Naive thymus-derived CD8-positive, alpha-beta T cell (primary cell): ENCODE measurements around the gene STRN3. TPM values are rescaled to one million over a fixed set of nuclear protein-coding genes. Genes with fewer than 3 reads are reported as not detected.
"Not testable (repeated sequence)": the region's sequence is repeated elsewhere in the genome, so short reads cannot be mapped to it uniquely, and the experiment has no call there.

Experiments used
- ATAC-seq, 2 donors: fragments of 150-1000 bp; cut with Tn5 transposase in 1 of 2; sonication (Bioruptor Pico), chemical (Tn5 transposase) in 1 of 2; 1 replicate in 1 of 2; 2 replicates in 1 of 2; pipeline ENCODE4 v1.10.0; 2021; ENCODE audit warnings: mild to moderate bottlenecking in 2 of 2, moderate library complexity in 2 of 2
- POLR2A ChIA-PET: fragments of 350-600 bp; sonication (Branson Sonifier 250); formaldehyde crosslinking; loops from one replicate; lab custom pipeline; 2021; ENCODE audit warnings: antibody characterized with exemption; lab: Charles Lee
- DNase-seq, 10 donors: peaks; one replicate each; pipeline versions ENCODE4 v3.0.0 to v3.0.0-alpha.2; 2020 to 2022
- H3K27ac Mint-ChIP-seq, 10 donors: one replicate each; pipeline ENCODE4 v1.8.0; 2020 to 2022; ENCODE audit warnings: mild to moderate bottlenecking in 10 of 10, mixed read lengths in 10 of 10, moderate library complexity in 4 of 10, inconsistent platforms in 1 of 10
- H3K27me3 Mint-ChIP-seq, 5 donors: one replicate each; pipeline ENCODE4 v1.8.0; 2021 to 2022; ENCODE audit warnings: mixed read lengths in 5 of 5
- H3K36me3 Mint-ChIP-seq, 3 donors: one replicate each; pipeline ENCODE4 v1.8.0; 2020 to 2022; ENCODE audit warnings: mixed read lengths in 3 of 3, mild to moderate bottlenecking in 2 of 3, inconsistent platforms in 1 of 3
- H3K4me1 Mint-ChIP-seq, 4 donors: one replicate each; pipeline ENCODE4 v1.8.0; 2021 to 2022; ENCODE audit warnings: mixed read lengths in 4 of 4
- H3K4me3 Mint-ChIP-seq, 10 donors: one replicate each; pipeline ENCODE4 v1.8.0; 2020 to 2022; ENCODE audit warnings: mild to moderate bottlenecking in 10 of 10, mixed read lengths in 10 of 10, moderate library complexity in 6 of 10, inconsistent platforms in 1 of 10
- H3K9me3 Mint-ChIP-seq, 9 donors: one replicate each; pipeline ENCODE4 v1.8.0; 2020 to 2022; ENCODE audit warnings: mixed read lengths in 9 of 9, mild to moderate bottlenecking in 3 of 9, inconsistent platforms in 1 of 9, moderate library complexity in 1 of 9
- polyA plus RNA-seq, 3 donors: library from polyadenylated mRNA; unstranded; fragments of 300-500 nt; fragmentation: Illumina TruSeq; gene quantifications; one replicate each; pipeline ENCODE4 v1.2.3, GENCODE V29; 2021
- total RNA-seq, 8 experiments: library from RNA in 2 of 8; stranded (reverse) in 2 of 8; gene quantifications; one replicate each; pipeline ENCODE4 v1.2.3 and lab custom pipeline; 2021 to 2026

Gene STRN3, protein sequence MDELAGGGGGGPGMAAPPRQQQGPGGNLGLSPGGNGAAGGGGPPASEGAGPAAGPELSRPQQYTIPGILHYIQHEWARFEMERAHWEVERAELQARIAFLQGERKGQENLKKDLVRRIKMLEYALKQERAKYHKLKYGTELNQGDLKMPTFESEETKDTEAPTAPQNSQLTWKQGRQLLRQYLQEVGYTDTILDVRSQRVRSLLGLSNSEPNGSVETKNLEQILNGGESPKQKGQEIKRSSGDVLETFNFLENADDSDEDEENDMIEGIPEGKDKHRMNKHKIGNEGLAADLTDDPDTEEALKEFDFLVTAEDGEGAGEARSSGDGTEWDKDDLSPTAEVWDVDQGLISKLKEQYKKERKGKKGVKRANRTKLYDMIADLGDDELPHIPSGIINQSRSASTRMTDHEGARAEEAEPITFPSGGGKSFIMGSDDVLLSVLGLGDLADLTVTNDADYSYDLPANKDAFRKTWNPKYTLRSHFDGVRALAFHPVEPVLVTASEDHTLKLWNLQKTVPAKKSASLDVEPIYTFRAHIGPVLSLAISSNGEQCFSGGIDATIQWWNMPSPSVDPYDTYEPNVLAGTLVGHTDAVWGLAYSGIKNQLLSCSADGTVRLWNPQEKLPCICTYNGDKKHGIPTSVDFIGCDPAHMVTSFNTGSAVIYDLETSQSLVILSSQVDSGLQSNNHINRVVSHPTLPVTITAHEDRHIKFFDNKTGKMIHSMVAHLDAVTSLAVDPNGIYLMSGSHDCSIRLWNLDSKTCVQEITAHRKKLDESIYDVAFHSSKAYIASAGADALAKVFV
- total RNA-seq (10 to 100 TPM; 23.3 to 26.8 TPM), polyA plus RNA-seq (1 to 10 TPM; 3.0 to 4.8 (median 3.2) TPM), total RNA-seq (lab: John Stamatoyannopoulos, UW) (42.3 to 52.0 (median 44.4) reads per million in 6 experiments)

DNA sequence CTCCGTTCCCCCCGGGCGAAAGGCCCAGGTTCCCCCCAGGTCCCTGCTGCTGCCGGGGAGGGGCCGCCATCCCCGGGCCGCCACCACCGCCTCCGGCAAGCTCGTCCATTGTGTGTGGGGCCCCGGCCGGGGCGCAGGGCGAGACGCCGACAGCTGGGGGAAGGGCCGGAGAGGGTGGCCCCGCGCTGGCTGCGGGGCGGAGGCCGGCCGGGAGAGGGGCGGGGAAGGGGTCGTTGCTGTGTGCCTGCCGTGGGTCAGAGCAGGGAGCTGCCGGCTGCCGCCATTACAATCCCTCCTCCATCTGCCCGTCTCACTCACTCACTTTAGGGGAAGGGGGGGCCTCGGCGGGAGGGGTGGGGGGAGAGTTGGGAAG, at the start of gene STRN3:
STRN3 (minus strand) TSS at position 303 of the 373 bp plus-strand sequence; CDS start at position 109, 194 bp downstream.
- peak in 1 of 2 donors; percentile 31 for ATAC-seq
- no peak for DNase-seq
- Mint-ChIP-seq H3K27me3 (no peaks in the 10 kb centered on the region), H3K36me3 (peaks cover 0 to 10% (median 0%) of the 10 kb centered on the region in 3 donors), H3K9me3 (no peaks in the 10 kb centered on the region), H3K4me1 (peaks cover 39 to 62% (median 57%) of the 10 kb centered on the region in 4 donors), H3K4me3 (peak within 1 kb of the TSS; percentile 89 to 99 (median 96)), H3K27ac (peak within 1 kb of the TSS; percentile 91 to 98 (median 95))
- POLR2A ChIA-PET, result interaction anchor here (0.7 to 5.4 kb wide), 11 partner anchors 8 to 1051 kb away, joined by 3 to 59 read pairs (median 3); partner anchors contain the start of genes ARHGAP5, DTD2, HEATR5A and HECTD1

DNA sequence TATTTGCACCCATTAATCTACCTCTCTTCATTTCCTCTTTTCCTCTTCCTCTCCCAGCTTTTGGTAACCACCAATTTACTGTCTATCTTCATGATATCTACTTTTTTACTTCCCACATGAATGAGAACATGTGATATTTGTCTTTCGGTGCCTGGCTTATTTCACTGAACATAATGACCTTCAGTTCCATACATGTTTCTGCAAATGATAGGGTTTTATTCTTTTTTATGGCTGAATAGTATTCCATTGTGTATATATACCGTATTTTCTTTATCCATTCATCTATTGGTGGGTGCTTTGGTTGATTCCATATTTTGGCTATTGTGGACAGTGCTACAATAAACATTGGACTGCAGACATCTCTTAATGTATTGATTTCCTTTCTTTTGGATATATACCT, 49.0 kb upstream of the STRN3 start:
- H3K27me3 Mint-ChIP-seq, result no peaks in the 10 kb centered on the region
- no peak overlapping the region for H3K27ac Mint-ChIP-seq
- peaks cover 10 to 64% (median 25%) of the 10 kb centered on the region in 3 donors for H3K36me3 Mint-ChIP-seq
- peaks cover 0 to 9% (median 3%) of the 10 kb centered on the region in 9 donors for H3K9me3 Mint-ChIP-seq
- POLR2A ChIA-PET, result no interaction called here
- no peaks in the 10 kb centered on the region for H3K4me1 Mint-ChIP-seq
- no peak overlapping the region for H3K4me3 Mint-ChIP-seq
- no peak for DNase-seq
- no peak for ATAC-seq

DNA sequence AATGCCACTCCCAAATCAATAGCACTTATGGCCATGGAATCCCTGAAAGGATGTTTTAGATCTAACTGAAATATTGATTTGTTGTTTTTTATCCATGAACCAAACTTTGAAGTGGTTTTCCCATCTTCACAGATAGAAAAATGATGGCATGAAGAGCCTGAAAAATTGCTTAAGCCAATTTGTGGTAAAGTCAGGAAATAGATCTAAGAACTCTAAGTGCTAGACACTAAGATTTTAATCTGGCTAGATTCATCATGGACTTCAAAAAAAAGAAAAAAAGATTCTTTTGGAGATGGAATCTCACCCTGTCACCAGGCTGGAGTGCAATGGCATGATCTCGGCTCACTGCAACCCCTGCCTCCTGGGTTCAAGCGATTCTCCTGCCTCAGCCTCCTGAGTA, 45.0 kb upstream of the STRN3 start:
- no peak for ATAC-seq
- H3K36me3 Mint-ChIP-seq, result peaks cover 10 to 79% (median 32%) of the 10 kb centered on the region in 3 donors
- peak overlapping the region in 1 of 10 donors; percentile 46 for H3K27ac Mint-ChIP-seq
- peaks cover 0 to 9% (median 3%) of the 10 kb centered on the region in 9 donors for H3K9me3 Mint-ChIP-seq
- H3K27me3 Mint-ChIP-seq, result no peaks in the 10 kb centered on the region
- no peaks in the 10 kb centered on the region for H3K4me1 Mint-ChIP-seq
- H3K4me3 Mint-ChIP-seq, result no peak overlapping the region
- POLR2A ChIA-PET, result no interaction called here
- DNase-seq, result no peak

DNA sequence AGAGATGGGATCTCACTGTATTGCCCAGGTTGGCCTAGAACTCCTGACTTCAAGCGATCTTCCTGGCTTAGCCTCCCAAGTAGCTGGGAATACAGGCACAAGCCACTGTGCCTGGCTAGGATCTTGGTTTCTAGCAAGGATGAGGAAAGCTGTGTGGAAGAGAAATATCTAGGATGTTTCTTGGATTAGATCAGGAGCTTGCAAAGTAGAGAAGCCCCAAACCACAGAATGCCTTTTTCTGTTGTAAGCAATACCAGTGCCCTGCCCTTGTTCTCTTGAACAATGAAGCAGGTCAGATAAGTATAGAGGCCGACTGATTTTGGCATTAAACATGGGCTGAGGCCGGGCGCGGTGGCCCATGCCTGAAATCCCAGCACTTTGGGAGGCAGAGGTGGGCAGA, 44.3 kb upstream of the STRN3 start:
- Mint-ChIP-seq H3K4me1 (no peaks in the 10 kb centered on the region), H3K9me3 (peaks cover 0 to 8% (median 3%) of the 10 kb centered on the region in 9 donors), H3K27ac (peak overlapping the region in 2 of 10 donors; percentile 41 to 52), H3K36me3 (peaks cover 9 to 74% (median 32%) of the 10 kb centered on the region in 3 donors), H3K4me3 (no peak overlapping the region), H3K27me3 (no peaks in the 10 kb centered on the region)
- ATAC-seq (no peak), DNase-seq (no peak)
- POLR2A ChIA-PET, result no interaction called here

DNA sequence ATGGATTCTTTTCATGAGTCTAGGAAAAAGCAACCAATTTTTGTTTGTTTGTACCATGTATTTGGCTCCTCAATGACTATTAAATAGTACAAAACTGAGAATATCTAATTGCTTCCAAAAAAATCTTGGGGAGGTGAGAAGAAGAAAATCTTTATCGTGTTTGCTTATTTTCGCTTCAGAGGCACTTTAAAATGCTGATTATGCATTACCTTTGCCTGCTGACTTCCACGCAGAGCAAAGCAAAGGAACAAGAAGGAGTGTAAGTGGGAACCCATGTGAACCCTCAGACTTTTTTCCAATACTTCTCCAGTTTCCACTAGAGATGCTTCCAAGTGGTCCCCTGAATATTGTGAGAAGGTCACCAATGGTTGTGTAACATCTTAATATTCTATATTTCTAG, 43.2 kb upstream of the STRN3 start:
- Mint-ChIP-seq H3K4me3 (no peak overlapping the region), H3K4me1 (no peaks in the 10 kb centered on the region), H3K36me3 (peaks cover 3 to 66% (median 26%) of the 10 kb centered on the region in 3 donors), H3K27me3 (no peaks in the 10 kb centered on the region), H3K9me3 (no peaks in the 10 kb centered on the region), H3K27ac (no peak overlapping the region)
- DNase-seq (no peak), ATAC-seq (no peak)
- POLR2A ChIA-PET, result no interaction called here

DNA sequence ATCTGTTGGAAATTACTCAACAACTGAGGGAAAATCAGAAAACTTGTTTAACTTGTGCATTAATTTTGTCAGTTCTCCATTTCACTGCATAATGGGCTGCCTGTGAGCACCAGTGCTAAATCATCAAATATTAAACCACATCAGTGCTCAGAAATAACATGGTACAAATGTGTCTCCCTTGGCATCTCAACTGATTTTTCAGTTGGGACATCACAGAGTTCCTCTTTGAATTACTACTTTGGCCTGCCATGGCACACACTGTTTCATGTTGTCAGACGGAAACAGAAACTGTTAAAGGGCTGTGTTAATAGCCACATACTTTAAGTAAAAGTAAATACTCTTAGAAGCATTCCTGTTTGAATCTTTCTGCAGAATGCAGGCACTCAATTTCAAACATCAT, 42.1 kb upstream of the STRN3 start:
- H3K9me3 Mint-ChIP-seq, result no peaks in the 10 kb centered on the region

DNA sequence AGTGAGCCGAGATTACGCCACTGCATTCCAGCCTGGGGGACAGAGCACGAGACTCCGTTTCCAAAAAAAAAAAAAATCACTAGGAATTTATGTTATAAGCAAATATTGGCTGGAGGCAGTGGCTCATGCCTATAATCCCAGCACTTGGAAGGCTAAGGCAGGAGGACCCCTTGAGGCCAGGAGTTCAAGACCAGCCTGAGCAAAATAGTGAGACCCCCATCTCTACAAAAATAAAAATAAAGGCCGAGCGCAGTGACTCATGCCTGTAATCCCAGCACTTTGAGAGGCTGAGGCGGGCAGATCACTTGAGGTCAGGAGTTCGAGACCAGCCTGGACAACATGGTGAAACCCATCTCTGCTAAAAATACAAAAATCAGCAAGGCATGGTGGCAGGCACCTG, 36.7 kb upstream of the STRN3 start:
- DNase-seq, POLR2A ChIA-PET, H3K4me3 Mint-ChIP-seq, H3K27ac Mint-ChIP-seq, H3K27me3 Mint-ChIP-seq, ATAC-seq, H3K9me3 Mint-ChIP-seq: not testable (repeated sequence)
- peaks cover 7 to 15% (median 12%) of the 10 kb centered on the region in 4 donors for H3K4me1 Mint-ChIP-seq
- peaks cover 0 to 21% (median 9%) of the 10 kb centered on the region in 3 donors for H3K36me3 Mint-ChIP-seq

More for the DNA sequence above, 42.1 kb upstream of the STRN3 start:
- POLR2A ChIA-PET, result no interaction called here
- no peak for DNase-seq
- no peaks in the 10 kb centered on the region for H3K4me1 Mint-ChIP-seq
- H3K36me3 Mint-ChIP-seq, result peaks cover 3 to 62% (median 25%) of the 10 kb centered on the region in 3 donors
- H3K27ac Mint-ChIP-seq, result peak overlapping the region in 1 of 10 donors; percentile 29
- ATAC-seq, result no peak
- no peak overlapping the region for H3K4me3 Mint-ChIP-seq
- no peaks in the 10 kb centered on the region for H3K27me3 Mint-ChIP-seq

DNA sequence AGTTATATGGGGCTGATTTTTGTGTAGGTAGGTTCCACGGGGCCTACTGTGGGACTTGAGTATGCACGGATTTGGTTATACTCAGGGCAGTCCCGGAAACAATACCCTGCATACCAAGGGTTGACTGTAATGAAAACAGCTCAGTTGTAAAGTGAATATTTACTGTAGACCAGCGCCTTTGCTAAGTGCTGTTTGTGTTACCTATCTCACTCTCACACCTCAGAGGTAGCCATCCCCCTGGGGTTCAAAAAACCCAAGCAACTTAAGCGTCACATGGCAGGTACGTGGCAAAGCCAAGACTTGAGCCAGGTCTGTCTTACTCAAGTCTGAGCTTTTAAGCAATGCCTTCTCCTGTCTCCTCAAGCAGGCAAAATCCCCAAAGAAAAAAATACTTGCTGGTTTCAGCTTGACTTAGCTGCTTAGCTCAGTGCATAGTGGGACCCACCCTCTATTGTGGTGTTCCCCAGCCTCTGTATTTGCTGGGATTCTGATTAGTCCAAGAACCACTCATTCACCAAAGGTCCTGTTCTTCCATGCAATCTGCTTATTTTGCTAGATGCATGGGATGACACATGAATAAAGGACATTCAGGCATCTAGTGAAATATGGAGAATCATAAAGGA, 34.2 kb upstream of the STRN3 start:
- Mint-ChIP-seq H3K27me3 (no peaks in the 10 kb centered on the region), H3K9me3 (no peaks in the 10 kb centered on the region), H3K27ac (peak overlapping the region in 1 of 10 donors; percentile 32), H3K4me1 (peaks cover 8 to 25% (median 14%) of the 10 kb centered on the region in 4 donors), H3K36me3 (peaks cover 0 to 9% (median 0%) of the 10 kb centered on the region in 3 donors), H3K4me3 (no peak overlapping the region)
- DNase-seq (no peak), ATAC-seq (no peak)
- POLR2A ChIA-PET, result no interaction called here

DNA sequence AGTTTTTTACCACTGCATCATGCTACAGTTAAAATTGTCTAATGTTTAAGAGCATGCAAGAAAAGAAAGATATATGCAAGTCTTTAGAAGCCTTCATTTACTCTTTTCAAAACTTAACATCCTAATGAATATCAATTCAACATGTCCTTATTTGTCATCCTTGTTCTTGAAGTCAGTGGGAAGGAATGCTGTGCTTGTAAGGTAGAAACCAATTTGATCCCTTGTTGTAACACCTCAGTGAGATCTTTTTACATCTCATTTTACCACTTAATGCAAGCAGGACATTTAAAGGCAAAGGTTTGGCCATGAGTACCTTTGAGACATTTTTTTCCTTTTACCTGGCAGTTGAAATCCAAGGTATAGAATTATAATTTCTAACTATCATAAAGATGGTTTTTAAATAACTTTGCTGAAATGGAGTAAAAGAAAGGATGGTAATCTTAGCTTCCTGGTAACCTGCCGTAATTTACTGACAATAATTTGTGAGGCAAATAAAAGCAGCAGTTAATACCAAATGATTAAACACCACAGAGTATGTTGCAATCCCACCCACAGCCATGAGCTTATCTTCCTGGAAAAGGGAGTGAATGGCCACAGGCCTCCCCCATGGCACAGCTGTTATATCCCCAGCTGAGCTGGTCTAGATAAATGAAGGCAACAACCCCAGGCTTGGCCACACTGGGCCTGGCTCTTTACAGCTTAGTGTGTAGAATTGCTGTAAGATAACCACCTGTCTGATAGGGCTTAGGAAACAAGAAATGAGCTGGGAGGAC, 33.2 kb upstream of the STRN3 start:
- H3K4me3 Mint-ChIP-seq, result no peak overlapping the region
- ATAC-seq (no peak), DNase-seq (no peak)
- peak overlapping the region in 1 of 10 donors; percentile 76 for H3K27ac Mint-ChIP-seq
- H3K9me3 Mint-ChIP-seq, result no peaks in the 10 kb centered on the region
- H3K27me3 Mint-ChIP-seq, result no peaks in the 10 kb centered on the region
- H3K36me3 Mint-ChIP-seq, result peaks cover 0 to 9% (median 0%) of the 10 kb centered on the region in 3 donors
- peaks cover 8 to 25% (median 14%) of the 10 kb centered on the region in 4 donors for H3K4me1 Mint-ChIP-seq
- POLR2A ChIA-PET, result no interaction called here

DNA sequence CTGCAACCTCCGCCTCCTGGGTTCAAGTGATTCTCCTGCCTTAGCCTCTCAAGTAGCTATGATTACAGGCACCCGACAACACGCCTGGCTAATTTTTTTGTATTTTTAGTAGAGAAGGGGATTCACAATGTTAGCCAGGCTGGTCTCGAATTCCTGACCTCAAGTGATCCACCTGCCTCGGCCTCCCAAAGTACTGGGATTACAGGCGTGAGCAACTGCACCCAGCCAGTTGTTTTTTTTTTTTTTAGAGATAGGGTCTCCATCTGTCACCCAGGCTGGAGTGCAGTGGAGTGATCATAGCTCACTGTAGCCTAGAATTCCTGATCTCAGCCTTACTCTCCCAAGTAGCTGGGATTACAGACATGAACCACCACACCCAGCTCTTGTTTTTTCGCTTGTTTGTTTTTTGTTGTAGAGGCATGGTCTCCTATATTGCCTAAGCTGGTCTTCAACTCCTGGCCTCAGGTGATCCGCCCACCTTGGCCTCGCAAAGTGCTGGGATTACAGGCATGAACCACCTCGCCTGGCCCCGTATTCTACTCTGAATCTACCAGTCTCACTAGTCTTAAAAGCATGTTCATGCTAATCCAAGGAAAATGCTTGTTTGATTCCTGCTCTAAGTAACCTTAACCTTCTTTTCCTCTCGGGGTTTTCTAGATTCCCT, 31.7 kb upstream of the STRN3 start:
- Mint-ChIP-seq H3K4me3 (no peak overlapping the region), H3K27me3 (no peaks in the 10 kb centered on the region), H3K4me1 (peaks cover 8 to 27% (median 14%) of the 10 kb centered on the region in 4 donors), H3K27ac (peak overlapping the region in 3 of 10 donors; percentile 18 to 69 (median 48)), H3K36me3 (peaks cover 0 to 6% (median 0%) of the 10 kb centered on the region in 3 donors), H3K9me3 (no peaks in the 10 kb centered on the region)
- no peak for DNase-seq
- ATAC-seq, result no peak
- POLR2A ChIA-PET, result no interaction called here

DNA sequence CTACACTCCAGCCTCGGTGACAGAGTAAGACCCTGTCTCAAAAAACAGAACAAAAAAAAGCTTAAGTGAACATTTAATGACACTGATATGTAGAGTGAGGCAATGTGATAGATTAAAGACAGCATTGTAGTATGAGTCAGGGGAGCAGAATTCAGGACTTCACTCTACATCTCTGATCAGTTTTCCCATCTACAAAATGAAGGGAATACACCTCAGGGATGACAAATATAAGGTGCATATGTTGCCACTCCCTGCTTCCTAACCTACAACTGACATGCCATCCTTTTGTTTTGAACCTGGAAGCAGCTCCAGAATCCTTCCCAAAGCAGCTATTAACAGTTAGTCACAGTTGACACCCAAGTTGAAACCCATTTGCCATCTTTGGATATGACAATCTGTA, 30.9 kb upstream of the STRN3 start:
- POLR2A ChIA-PET, result no interaction called here
- peaks cover 0 to 6% (median 0%) of the 10 kb centered on the region in 3 donors for H3K36me3 Mint-ChIP-seq
- peak overlapping the region in 1 of 10 donors; percentile 67 for H3K27ac Mint-ChIP-seq
- DNase-seq (no peak), ATAC-seq (no peak)
- H3K4me3 Mint-ChIP-seq, result no peak overlapping the region
- no peaks in the 10 kb centered on the region for H3K9me3 Mint-ChIP-seq
- H3K4me1 Mint-ChIP-seq, result peaks cover 8 to 27% (median 14%) of the 10 kb centered on the region in 4 donors
- H3K27me3 Mint-ChIP-seq, result no peaks in the 10 kb centered on the region
